ENCODE results near the gene MPDU1.
"Not testable (repeated sequence)": the region's sequence is repeated elsewhere in the genome, so short reads cannot be mapped to it uniquely, and the experiment has no call there.

The MPDU1 gene

GRCh38 chr17:7620835-7621234 is 37.2 kb downstream of the MPDU1 start:
- DNase-seq = no peak

DNA sequence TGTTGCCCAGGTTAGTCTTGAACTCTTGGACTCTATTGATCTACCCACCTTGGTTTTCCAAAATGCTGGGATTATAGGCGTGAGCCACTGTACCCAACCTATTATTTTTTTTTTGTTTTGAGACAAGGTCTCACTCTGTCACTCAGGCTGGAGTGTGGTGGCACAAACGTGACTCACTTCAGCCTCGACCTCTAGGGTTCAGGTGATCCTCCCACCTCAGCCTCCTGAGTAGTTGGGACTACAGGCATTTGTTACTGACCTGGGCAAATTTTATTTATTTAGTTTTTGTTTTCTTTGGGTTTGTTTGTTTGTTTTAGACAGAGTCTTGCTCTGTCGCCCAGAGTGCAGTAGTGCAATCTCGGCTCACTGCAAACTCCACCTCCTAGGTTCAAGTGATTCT is 40.0 kb downstream of the MPDU1 start:
- DNase-seq = no peak

DNA sequence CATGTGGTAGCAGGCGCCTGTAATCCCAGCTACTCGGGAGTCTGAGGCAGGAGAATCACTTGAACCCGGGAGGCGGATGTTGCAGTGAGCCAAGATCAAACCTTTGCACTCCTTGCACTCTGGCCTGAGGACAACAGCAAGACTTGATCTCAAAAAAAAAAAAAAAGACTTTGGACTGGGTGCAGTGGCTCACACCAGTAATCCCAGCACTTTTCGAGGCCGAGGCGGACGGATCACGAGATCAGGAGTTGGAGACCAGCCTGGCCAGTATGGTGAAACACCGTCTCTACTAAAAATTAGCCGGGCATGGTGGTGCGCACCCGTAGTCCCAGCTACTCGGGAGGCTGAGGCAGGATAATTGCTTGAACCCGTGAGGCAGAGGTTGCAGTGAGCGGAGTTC is 42.1 kb downstream of the MPDU1 start:
- DNase-seq = not testable (repeated sequence)

- DNase-seq = no peak
Measured at GRCh38 chr17:7626307-7626706, 42.7 kb downstream of the MPDU1 start.

- no peak for DNase-seq
Measured at GRCh38 chr17:7626956-7627249, 43.3 kb downstream of the MPDU1 start.

- DNase-seq = peak; percentile 69
Measured at GRCh38 chr17:7627250-7628121, 43.8 kb downstream of the MPDU1 start, which contains the start of gene SAT2. Gene SAT2 (minus strand): TSS chr17:7627821. CDS start chr17:7627635, 186 bp downstream.

GRCh38 chr17:7629939-7630571 is 46.4 kb downstream of the MPDU1 start, which contains the start of gene SHBG:
Gene SHBG (plus strand): TSS chr17:7630135. CDS start chr17:7630173, 38 bp downstream.
- no peak for DNase-seq

- no peak for DNase-seq
Measured at GRCh38 chr17:7631398-7632380, 48.0 kb downstream of the MPDU1 start.

- no peak for DNase-seq
Measured at GRCh38 chr17:7632492-7632894, 48.8 kb downstream of the MPDU1 start.

DNA sequence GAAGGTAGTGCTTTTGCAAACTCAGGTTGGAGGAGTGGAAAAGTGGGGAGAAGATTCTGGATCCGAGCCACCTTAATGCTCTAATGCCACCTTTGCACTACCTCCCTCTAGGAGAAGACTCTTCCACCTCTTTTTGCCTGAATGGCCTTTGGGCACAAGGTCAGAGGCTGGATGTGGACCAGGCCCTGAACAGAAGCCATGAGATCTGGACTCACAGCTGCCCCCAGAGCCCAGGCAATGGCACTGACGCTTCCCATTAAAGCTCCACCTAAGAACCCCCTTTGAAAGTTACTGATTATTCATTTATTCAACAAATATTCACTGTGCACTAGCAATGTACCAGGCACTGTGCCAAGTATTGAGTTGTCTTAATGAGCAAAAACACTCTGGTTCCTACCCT is 49.4 kb downstream of the MPDU1 start:
- no peak for DNase-seq

DNA sequence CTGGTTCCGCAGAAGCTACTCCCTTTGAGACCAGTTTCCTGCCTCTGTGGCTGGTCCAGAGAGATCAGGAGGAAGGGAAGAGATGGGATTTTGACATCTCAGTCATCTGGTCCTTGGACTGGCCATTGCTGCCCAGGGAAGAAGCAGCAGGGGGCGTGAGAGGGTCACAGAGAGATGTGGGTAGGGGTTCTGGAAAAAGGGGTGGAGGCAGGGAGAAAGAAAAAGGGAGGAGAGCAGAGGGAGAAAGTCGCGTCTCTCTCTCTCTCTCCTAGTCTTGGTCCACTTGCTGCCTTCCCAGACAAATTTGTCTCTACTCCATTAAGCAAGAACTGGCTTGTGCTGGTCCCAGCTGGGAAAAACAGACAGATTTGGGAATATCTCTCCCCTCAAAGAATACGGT is 50.7 kb downstream of the MPDU1 start:
- no peak for DNase-seq

GRCh38 chr17:7636163-7636562 is 52.5 kb downstream of the MPDU1 start:
- no peak for DNase-seq

Data from NCI-H526 treated with DMSO at 0.1 percent for 48 hours (cell line).